Measurements from ENCODE around the gene MZT2A. TPM values are rescaled to one million over a fixed set of nuclear protein-coding genes. Genes with fewer than 3 reads are reported as not detected.

The MZT2A gene
- polyA plus RNA-seq, 3 donors = 11.1 to 26.0 (median 13.6) TPM

Other genes with a start within 250 kb of the MZT2A start
- gene RAB6D, start 128.2 kb downstream of the MZT2A start, polyA plus RNA-seq = not detected
- gene TUBA3D, start 16.3 kb downstream of the MZT2A start, polyA plus RNA-seq = not detected
- gene CCDC74A, start 35.5 kb upstream of the MZT2A start, polyA plus RNA-seq = not detected